ENCODE results near the gene GSTO1.

Gene GSTO1

GRCh38 chr10:104304927-104305326, 50.2 kb downstream of the GSTO1 start:
- Histone ChIP-seq H3K27me3 (ENCODE audit: low read depth, low read length) (no peaks in the 10 kb centered on the region), H4K20me1 (ENCODE audit: insufficient read depth, low read length) (no peaks in the 10 kb centered on the region), H3K79me2 (ENCODE audit: low read length) (no peaks in the 10 kb centered on the region), H3K4me1 (ENCODE audit: low read length) (peaks cover 14% of the 10 kb centered on the region; the same call in 1 of the 2 replicates), H3K9me3 (ENCODE audit: insufficient read depth, low read length) (no peaks in the 10 kb centered on the region), H3K9ac (ENCODE audit: low read length) (no peak overlapping the region), H2AFZ (ENCODE audit: low read depth, low read length) (no peak overlapping the region), H3K4me2 (ENCODE audit: low read length) (no peak overlapping the region), H3K27ac (ENCODE audit: low read length) (no peak overlapping the region), H3K4me3 (ENCODE audit: low read length) (no peak overlapping the region), H3K36me3 (replicated peaks; ENCODE audit: low read depth, low read length) (no peaks in the 10 kb centered on the region)
- no peak for TF ChIP-seq CTCF (IDR thresholded peaks at IDR 0.05; ENCODE audit: low read depth, low read length)
- TF ChIP-seq EZH2phosphoT487 (IDR thresholded peaks at IDR 0.05; ENCODE audit: low read depth) = no peak

GRCh38 chr10:104306897-104307296, 52.2 kb downstream of the GSTO1 start:
- Histone ChIP-seq H3K27ac (ENCODE audit: low read length) (no peak overlapping the region), H4K20me1 (ENCODE audit: insufficient read depth, low read length) (no peaks in the 10 kb centered on the region), H3K27me3 (ENCODE audit: low read depth, low read length) (no peaks in the 10 kb centered on the region), H3K4me1 (ENCODE audit: low read length) (peaks cover 14% of the 10 kb centered on the region; the same call in 1 of the 2 replicates), H3K9me3 (ENCODE audit: insufficient read depth, low read length) (no peaks in the 10 kb centered on the region), H3K9ac (ENCODE audit: low read length) (no peak overlapping the region), H3K4me3 (ENCODE audit: low read length) (no peak overlapping the region), H3K79me2 (ENCODE audit: low read length) (no peaks in the 10 kb centered on the region), H2AFZ (ENCODE audit: low read depth, low read length) (no peak overlapping the region), H3K4me2 (ENCODE audit: low read length) (no peak overlapping the region), H3K36me3 (replicated peaks; ENCODE audit: low read depth, low read length) (no peaks in the 10 kb centered on the region)
- TF ChIP-seq CTCF (IDR thresholded peaks at IDR 0.05; ENCODE audit: low read depth, low read length) = no peak
- TF ChIP-seq EZH2phosphoT487 (IDR thresholded peaks at IDR 0.05; ENCODE audit: low read depth) = no peak

GRCh38 chr10:104307576-104308438, 53.1 kb downstream of the GSTO1 start:
- Histone ChIP-seq H3K36me3 (replicated peaks; ENCODE audit: low read depth, low read length) (peaks cover 3% of the 10 kb centered on the region), H3K9me3 (ENCODE audit: insufficient read depth, low read length) (no peaks in the 10 kb centered on the region), H3K4me2 (ENCODE audit: low read length) (no peak overlapping the region), H3K79me2 (ENCODE audit: low read length) (no peaks in the 10 kb centered on the region), H3K27me3 (ENCODE audit: low read depth, low read length) (no peaks in the 10 kb centered on the region), H3K27ac (ENCODE audit: low read length) (no peak overlapping the region), H2AFZ (ENCODE audit: low read depth, low read length) (no peak overlapping the region), H4K20me1 (ENCODE audit: insufficient read depth, low read length) (no peaks in the 10 kb centered on the region), H3K4me3 (ENCODE audit: low read length) (no peak overlapping the region), H3K9ac (ENCODE audit: low read length) (no peak overlapping the region), H3K4me1 (ENCODE audit: low read length) (peaks cover 14% of the 10 kb centered on the region; the same call in 1 of the 2 replicates)
- no peak for TF ChIP-seq CTCF (IDR thresholded peaks at IDR 0.05; ENCODE audit: low read depth, low read length)
- no peak for TF ChIP-seq EZH2phosphoT487 (IDR thresholded peaks at IDR 0.05; ENCODE audit: low read depth)

DNA sequence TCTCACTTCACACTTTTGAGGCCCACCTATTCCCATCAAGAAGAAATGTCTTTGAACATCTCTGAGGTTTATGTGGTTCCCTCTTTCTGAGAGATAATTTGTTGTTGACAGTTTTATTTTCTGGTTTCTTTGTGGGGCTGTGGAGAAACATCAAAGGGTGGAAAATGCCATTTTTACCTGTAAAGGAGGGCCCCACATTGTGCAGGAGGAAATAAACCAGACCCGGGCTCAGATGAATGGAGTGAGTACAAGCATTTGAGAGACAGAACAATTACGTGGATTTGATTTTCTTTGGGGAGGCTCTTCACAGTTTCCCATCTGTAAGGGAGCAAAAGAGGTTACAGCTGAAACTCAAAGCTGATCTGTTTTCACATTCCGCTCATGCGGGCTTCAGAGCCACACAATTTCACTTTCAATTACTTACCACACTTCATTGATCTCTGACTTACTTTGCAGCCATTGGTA, 53.8 kb downstream of the GSTO1 start:
- H2AFZ ChIP-seq (ENCODE audit: low read depth, low read length) = no peak overlapping the region
- H3K4me3 ChIP-seq (ENCODE audit: low read length) = no peak overlapping the region
- no peak for TF ChIP-seq CTCF (IDR thresholded peaks at IDR 0.05; ENCODE audit: low read depth, low read length)
- no peak overlapping the region for H3K9ac ChIP-seq (ENCODE audit: low read length)
- peaks cover 14% of the 10 kb centered on the region; the same call in 1 of the 2 replicates for H3K4me1 ChIP-seq (ENCODE audit: low read length)
- no peaks in the 10 kb centered on the region for H3K79me2 ChIP-seq (ENCODE audit: low read length)
- H3K9me3 ChIP-seq (ENCODE audit: insufficient read depth, low read length) = no peaks in the 10 kb centered on the region
- H3K4me2 ChIP-seq (ENCODE audit: low read length) = no peak overlapping the region
- H3K36me3 ChIP-seq (replicated peaks; ENCODE audit: low read depth, low read length) = peaks cover 3% of the 10 kb centered on the region
- no peaks in the 10 kb centered on the region for H4K20me1 ChIP-seq (ENCODE audit: insufficient read depth, low read length)
- no peaks in the 10 kb centered on the region for H3K27me3 ChIP-seq (ENCODE audit: low read depth, low read length)
- H3K27ac ChIP-seq (ENCODE audit: low read length) = no peak overlapping the region

All from OCI-LY3 (cell line).